Left lobe of liver (tissue), 2 donors: ENCODE results near the gene RGMB. TPM values are rescaled to one million over a fixed set of nuclear protein-coding genes. Genes with fewer than 3 reads are reported as not detected.

Experiments
- ATAC-seq: fragments of 200-7000 bp; cut with Tn5 transposase; one replicate; pipeline ENCODE4 v1.9.1; 2020; ENCODE audit warnings: mild to moderate bottlenecking, moderate library complexity
- DNase-seq: peaks from one replicate; pipeline ENCODE4 v3.0.0-alpha.2; 2020; ENCODE audit warnings: low spot score
- total RNA-seq: library from RNA; stranded (reverse); gene quantifications from one replicate; pipeline ENCODE4 v1.2.1, GENCODE V29; 2021
- donor health status: DM: no; HTN: no; CAD: no; lungs with moderate emphysema.
- donor health status: DM: no; HTN: yes; CAD: no.

RGMB gene
- total RNA-seq, 1 donor from 2014 or later, result 6.0 TPM

- no peak for ATAC-seq
Observed at GRCh38 chr5:98783051-98783649, 9.7 kb downstream of the RGMB start.

GRCh38 chr5:98784411-98784810, 10.9 kb downstream of the RGMB start:
- ATAC-seq, result no peak
- DNase-seq, result no peak

More at GRCh38 chr5:98783051-98783649, 9.7 kb downstream of the RGMB start:
- DNase-seq, result no peak

DNA sequence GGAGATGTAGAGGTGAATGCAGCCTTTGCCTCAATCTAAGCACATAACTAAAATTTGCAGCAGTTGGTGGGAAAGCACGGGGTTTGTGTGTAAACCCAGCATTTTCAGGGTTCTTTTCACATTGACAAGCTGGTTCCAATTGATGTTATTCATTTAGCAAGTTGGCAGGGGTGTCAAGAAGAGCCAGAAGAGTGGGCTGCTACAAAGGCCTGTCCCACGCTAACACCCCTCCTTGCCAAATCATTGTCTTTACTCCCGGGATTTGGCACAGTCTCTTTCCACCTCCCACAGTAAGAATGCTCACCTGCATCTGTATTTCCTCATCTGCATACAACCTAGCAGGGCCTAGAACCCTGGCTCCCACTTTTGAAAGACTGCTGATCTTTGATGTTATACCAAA, 11.8 kb downstream of the RGMB start:
- ATAC-seq (no peak), DNase-seq (no peak)

DNA sequence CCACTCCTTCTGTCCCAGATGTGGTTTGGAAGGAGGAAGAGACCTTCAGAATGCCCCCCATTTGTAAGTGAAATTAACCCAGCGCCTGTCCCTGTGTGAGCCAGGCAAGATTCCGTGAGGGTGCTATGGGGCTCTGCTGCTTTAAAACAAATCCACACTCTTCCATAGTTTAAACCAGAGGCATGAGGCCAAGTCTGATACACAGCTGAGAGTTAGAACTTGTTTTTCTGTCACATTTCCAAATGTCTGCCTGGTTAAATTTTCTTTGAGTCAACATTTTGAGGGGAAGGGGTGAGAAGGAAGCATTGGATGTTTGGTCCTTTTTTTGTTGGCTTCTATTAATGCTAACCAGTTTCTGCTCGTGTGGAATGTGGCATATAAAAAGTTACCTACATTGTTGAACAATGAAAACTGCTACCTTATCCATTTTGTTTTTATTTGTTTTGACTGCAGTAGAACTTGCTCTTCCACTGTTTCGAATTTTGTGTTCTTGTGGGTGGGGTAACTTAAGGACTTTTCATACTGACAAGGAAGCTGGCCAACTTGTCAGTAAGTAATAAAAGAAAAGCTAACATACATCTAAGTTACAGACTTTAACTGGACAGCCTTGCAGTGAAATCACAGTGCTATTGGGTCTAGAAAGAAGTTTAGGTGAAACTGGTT, 12.9 kb downstream of the RGMB start:
- peak; percentile 43 for ATAC-seq
- no peak for DNase-seq

- ATAC-seq, result no peak
- DNase-seq, result no peak
Observed at GRCh38 chr5:98787131-98787719, 13.8 kb downstream of the RGMB start.

DNA sequence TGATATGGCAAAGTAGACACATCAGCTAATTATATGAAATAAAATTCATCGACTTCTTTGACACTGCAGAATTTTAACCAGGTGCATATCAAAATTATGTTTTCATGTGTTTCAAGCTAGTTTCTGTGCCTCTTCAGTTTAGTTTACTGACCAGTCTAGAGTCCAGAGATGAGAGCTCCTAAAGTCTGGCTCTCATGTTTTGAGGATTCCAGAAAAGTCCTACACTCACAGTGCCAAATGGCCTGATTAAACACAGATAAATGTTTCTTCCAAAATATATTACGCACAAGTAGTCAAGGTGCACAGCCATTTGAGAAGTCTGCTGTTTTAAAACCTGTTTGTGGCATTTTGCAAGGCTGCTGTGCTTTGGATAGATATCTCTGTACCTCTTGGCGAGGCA, 15.6 kb downstream of the RGMB start:
- no peak for DNase-seq
- ATAC-seq, result peak; percentile 73

- ATAC-seq (no peak), DNase-seq (no peak)
Observed at GRCh38 chr5:98791001-98791519, 17.6 kb downstream of the RGMB start.

DNA sequence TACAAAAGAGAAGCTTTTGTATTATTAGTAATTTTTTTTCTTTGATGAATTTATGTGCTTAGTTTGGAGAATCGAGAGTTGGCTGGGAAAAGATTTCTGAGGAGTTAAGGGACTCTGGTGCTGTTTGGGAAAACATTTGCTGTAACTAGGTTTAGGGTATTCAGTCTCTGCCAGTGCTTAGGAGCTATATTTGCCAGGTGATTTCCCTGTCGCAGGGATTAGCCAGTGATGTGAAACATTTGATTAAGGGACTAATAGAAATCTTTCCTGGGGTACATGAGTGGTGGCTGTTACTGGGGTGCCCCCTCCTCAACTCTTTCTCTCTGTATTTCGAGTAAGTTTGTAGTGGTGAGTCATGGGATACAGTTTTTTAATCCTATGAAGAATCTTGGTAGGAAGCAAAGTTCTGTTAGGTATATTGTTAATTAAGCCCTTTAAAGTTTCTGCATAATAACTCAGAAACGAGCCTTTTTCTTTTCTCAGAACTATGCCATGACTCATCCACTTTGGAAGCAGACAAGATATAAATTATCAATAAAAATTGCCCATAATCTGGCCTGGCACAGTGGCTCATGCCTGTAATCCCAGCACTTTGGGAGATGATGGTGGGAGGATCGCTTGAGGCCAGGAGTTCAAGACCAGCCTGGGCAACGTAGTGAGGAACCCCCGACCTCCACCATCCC, 18.6 kb downstream of the RGMB start:
- ATAC-seq (no peak), DNase-seq (no peak)

- DNase-seq (no peak), ATAC-seq (no peak)
Observed at GRCh38 chr5:98793223-98793622, 19.8 kb downstream of the RGMB start.

DNA sequence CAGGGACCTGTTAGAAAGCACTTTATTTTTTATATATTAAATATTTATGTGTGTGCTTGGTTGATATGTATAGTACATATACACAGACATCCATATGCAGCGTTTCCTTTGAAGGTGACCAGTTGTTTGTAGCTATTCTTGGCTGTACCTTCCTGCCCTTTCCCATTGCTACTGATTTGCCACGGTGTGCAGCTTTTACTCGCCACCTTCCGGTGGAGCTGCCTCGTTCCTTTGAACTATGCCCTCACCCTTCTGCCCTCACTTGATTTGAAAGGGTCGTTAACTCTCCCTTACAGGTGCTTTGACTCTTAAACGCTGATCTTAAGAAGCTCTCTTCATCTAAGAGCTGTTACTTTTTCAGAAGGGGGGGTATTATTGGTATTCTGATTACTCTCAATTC, 20.5 kb downstream of the RGMB start:
- ATAC-seq, result peak; percentile 45
- DNase-seq, result no peak

- DNase-seq (no peak), ATAC-seq (no peak)
Observed at GRCh38 chr5:98794414-98795080, 21.1 kb downstream of the RGMB start.

DNA sequence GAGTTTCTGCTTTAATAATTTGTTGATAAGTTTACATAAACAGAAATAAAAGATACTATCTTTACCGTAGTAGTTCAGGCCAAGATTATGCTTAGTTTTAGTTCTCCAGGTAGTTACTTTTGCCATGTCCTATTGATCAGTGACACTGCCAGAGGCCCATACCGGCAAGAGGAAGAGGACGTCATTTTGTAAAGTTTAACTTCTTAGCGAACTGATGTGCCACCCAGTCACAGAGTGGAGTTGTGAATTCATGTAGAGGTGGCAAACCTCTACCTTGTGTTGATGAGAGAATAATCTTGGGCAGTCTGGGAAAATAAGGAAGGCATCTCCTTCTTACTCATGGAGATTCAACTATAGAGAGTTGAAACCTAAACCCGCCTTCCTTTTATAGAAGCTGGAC, 21.8 kb downstream of the RGMB start:
- DNase-seq (no peak), ATAC-seq (peak; percentile 58)

DNA sequence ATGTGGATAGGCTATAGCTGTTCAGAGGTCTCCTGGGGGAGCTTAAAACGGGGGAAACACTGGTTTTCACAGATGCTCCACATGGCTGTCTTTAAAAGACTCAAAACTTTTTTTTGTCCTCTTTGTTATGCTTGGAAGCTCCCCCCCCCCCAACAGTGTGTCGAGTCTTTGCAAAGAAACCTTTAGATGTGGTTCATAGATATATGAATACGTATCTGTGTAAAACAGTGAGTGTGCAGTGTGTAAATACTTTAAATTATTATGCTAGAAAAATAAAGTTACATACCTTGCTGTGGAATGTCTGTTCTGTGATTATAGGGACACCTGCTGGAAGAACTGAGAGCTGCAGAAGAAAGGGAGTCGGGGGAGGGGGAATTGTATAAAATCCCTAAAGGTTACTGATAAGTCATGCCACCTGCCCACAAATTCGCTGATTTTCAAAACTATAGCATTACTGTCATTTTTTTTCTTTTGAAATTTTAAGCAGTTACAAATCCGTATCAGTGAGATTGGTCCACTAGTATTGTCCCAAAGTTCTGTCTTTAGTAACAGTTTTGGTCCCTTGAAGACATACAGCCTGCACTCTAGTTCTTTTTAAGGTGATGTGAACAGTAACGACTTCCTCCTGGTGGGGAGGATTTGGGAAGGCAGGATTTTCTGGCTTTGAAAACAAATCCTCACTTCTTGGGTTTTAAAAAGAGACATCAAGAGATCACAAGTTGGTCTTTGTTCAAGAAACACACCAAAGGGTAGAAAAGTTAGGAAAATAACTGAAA, 22.9 kb downstream of the RGMB start:
- DNase-seq, result no peak
- ATAC-seq, result peak; percentile 91

DNA sequence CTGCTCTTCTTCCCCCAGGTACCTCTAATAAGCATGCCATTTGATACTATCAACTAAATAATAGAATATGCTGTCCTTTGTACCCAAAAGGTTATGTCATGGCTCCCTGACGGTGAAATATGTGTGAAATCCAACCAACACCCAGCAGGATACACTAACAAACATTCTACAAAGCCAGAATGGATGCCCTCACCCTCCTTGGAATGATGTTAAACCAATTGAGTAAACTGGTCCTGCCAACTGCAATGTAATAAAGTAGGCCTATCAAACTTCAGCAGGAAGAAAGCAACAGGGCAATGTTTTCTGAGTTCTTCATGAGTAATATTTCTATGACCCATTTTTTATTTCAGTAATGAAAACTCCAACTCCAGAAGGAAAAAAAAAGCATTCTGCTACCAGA, 24.9 kb downstream of the RGMB start:
- DNase-seq, result no peak
- ATAC-seq, result no peak

- no peak for ATAC-seq
Observed at GRCh38 chr5:98798847-98799246, 25.4 kb downstream of the RGMB start.

DNA sequence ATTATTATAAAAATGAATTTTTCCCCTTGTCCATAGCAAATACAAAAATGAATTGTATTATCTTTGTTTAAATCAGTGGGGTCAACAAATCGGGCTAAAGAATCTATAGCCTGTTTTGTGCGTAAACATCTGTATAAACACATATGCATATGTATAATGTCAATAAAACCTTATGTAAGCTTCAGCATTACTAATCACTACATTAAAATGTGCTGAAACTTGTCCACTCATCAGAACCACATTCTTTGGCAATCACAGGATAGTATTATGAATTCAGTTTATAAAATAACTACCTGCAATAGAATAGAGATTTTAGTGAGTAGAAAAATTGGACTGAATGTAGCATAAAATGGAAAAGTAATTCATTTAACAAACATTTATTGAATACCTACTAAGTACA, 30.6 kb downstream of the RGMB start:
- no peak for ATAC-seq
- DNase-seq, result no peak

More at GRCh38 chr5:98798847-98799246, 25.4 kb downstream of the RGMB start:
- no peak for DNase-seq

DNA sequence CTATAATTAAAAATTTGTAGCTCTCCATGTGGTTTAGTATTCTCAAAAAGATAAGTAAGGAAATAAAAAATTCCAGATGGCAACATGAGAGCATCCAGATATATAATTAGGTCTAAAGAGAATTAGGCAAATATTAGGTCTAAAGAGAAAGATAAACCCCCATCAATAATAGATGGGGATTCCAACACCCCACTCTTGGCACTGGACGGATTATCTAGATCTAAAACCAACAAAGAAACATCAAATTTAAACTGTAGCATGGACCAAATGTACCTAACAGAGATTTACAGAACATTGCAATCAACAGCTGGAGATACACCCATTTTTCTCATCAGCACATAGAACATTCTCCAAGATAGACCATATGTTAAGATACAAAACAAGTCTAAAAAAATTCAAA, 31.6 kb downstream of the RGMB start:
- DNase-seq, result no peak
- no peak for ATAC-seq

DNA sequence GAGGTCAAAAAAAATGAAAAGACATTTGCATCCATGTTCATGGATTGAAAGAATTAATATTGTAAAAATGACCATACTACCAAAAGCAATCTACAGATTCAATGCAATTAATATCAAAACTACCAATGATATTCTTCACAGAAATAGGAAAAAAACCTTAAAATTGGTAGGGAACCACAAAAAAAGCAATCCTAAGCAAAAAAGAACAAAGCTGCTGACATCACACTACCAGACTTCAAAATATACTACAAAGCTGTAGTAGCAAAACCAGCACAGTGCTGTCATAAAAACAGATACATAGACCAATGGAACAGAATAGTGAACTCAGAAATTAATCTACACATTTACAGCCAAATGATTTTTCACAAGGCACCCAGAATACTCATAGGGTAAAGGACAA, 34.3 kb downstream of the RGMB start:
- DNase-seq (no peak), ATAC-seq (no peak)

DNA sequence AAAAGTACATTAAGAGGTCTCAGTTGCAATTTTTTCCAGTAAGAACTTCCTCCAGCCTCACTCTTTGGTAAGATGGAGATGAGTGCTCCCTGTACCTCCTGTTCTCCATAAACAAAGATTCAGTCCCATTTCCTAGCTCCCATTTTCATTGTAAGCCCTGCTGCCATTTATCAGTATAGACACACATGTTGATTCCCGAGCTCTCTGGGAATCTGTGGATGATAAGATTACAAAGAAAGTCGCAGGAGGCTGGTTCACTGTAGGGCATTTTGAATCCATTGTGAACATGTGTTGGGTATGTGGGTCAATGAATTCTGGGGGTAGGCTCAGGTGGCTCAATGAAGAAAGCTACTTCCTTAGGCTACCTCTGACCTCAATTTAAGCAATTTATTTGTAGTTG, 36.7 kb downstream of the RGMB start:
- no peak for ATAC-seq

DNA sequence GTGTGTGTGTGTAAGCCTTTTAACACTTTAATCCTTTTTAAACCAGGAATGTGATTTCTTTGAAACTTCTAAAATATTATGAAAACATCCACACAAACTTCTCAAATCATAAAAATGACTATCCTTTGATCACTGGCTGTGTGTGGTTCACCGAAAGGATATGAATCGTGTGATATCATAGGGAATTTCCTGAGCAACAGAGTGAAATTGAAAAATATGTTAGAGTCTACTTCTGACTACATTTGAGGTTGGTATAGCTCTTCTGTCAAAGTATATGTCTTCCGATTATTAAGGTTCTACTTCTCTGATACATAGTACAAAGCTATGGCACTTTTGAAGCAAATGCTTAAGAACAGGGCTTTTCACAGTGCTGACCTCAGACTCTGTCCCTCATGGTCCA, 40.3 kb downstream of the RGMB start:
- no peak for DNase-seq
- no peak for ATAC-seq

More for the DNA sequence above, 36.7 kb downstream of the RGMB start:
- DNase-seq, result no peak
